ENCODE measurements around the gene ZRANB3. TPM values are rescaled to one million over a fixed set of nuclear protein-coding genes. Genes with fewer than 3 reads are reported as not detected.

The ZRANB3 gene
- total and polyA plus RNA-seq, 10 of the 15 experiments (the other 5 are each of a cell fraction or from before 2014, with no cell fraction given), result 5.6 to 11.4 (median 9.9) TPM

DNA sequence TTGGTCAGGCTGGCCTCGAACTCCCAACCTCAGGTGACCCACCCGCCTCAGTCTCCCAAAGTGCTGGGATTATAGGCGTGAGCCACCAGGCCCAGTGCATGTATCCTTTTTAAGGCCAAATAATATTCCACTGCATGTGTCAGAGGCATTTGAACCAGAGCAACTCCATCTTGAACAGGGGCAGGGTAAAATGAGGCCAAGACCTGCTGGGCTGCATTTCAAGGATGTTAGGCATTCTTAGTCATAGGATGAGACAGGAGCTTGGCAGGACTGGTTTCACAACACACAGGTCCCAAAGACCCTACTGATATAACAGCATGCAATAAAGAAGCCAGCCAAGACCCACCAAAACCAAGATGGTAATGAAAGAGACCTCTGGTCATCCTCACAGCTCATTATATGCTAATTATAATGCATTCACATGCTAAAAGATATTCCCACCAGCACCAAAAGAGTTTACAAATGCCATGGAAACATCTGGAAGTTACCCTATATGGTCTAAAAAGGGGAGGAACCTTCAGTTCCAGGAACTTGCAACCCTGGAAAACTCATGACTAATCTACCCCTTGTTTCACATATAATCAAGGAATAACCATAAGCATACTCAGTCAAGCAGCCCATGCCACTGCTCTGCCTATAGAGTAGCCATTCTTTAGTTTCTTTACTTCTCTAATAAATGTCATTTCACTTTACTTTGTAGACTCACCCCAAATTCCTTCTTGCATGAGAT is 274.3 kb downstream of the ZRANB3 start:
- intact Hi-C loops (cut with micrococcal nuclease; ENCODE audit: unreplicated experiment), result no loop called here
- Histone ChIP-seq H4K20me1 (ENCODE audit: control insufficient read depth, insufficient read depth) (no peaks in the 10 kb centered on the region), H3K79me2 (ENCODE audit: control insufficient read depth, insufficient read depth, low read length) (no peaks in the 10 kb centered on the region), H2AFZ (ENCODE audit: control insufficient read depth, low read depth, low read length) (no peak overlapping the region), H3K4me1 (ENCODE audit: control insufficient read depth, insufficient read depth, low read length) (no peaks in the 10 kb centered on the region), H3K27me3 (replicated peaks in 1 of 2; ENCODE audit: control insufficient read depth in 2 of 2, insufficient read depth in 2 of 2, low read length in 1 of 2) (no peaks in the 10 kb centered on the region), H3K9ac (ENCODE audit: control insufficient read depth, insufficient read depth, low read length) (no peak overlapping the region), H3K36me3 (ENCODE audit: control insufficient read depth in 2 of 2, insufficient read depth in 2 of 2, low read length in 1 of 2) (no peaks in the 10 kb centered on the region), H3K27ac (ENCODE audit: control insufficient read depth, insufficient read depth) (no peak overlapping the region), H3K4me2 (ENCODE audit: control insufficient read depth, insufficient read depth) (no peak overlapping the region), H3K4me3 (no peak overlapping the region), H3K9me3 (replicated peaks; ENCODE audit: control insufficient read depth, insufficient read depth, low read length) (no peaks in the 10 kb centered on the region; the same call in 2 of the 3 replicates)
- ChIA-PET RAD21 (ENCODE audit: unreplicated experiment) (no interaction called here), SMC1A (ENCODE audit: uncharacterized antibody, unreplicated experiment) (no interaction called here), CTCF (no interaction called here), POLR2A (no interaction called here)
- BruUV-seq (replicated peaks), result no TSS peak
- TF ChIP-seq CBFB (IDR thresholded peaks at IDR 0.05; ENCODE audit: low read depth) (no peak), NR2C2 (IDR thresholded peaks at IDR 0.05; ENCODE audit: borderline replicate concordance, control insufficient read depth, insufficient read length, low read depth) (no peak), TBL1XR1 (IDR thresholded peaks at IDR 0.05; ENCODE audit: low read depth, low read length) (no peak), ZNF384 (IDR thresholded peaks at IDR 0.05; ENCODE audit: borderline replicate concordance, low read depth, low read length) (no peak), BHLHE40 (IDR thresholded peaks at IDR 0.05; ENCODE audit: borderline replicate concordance in 1 of 2, low read depth in 2 of 2, low read length in 1 of 2) (no peak), BMI1 (IDR thresholded peaks at IDR 0.05; ENCODE audit: borderline replicate concordance) (no peak), FOS (IDR thresholded peaks at IDR 0.05; ENCODE audit: borderline replicate concordance, extremely low read depth, insufficient read length) (no peak), BRCA1 (IDR thresholded peaks at IDR 0.05; ENCODE audit: low read depth, low read length) (no peak)
- TF ChIP-seq, protein P1, sequence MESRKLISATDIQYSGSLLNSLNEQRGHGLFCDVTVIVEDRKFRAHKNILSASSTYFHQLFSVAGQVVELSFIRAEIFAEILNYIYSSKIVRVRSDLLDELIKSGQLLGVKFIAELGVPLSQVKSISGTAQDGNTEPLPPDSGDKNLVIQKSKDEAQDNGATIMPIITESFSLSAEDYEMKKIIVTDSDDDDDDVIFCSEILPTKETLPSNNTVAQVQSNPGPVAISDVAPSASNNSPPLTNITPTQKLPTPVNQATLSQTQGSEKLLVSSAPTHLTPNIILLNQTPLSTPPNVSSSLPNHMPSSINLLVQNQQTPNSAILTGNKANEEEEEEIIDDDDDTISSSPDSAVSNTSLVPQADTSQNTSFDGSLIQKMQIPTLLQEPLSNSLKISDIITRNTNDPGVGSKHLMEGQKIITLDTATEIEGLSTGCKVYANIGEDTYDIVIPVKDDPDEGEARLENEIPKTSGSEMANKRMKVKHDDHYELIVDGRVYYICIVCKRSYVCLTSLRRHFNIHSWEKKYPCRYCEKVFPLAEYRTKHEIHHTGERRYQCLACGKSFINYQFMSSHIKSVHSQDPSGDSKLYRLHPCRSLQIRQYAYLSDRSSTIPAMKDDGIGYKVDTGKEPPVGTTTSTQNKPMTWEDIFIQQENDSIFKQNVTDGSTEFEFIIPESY (IDR thresholded peaks at IDR 0.05), result no peak
- WGBS (ENCODE audit: insufficient coverage, insufficient replicate concordance, low lambda C conversion rate, missing lambda C conversion rate), result 85% methylated on average over 3 of the region's 3 CpGs
- DNase-seq (ENCODE audit: low read depth, low spot score) (no peak), ATAC-seq (no peak), FAIRE-seq (no peak)
- in situ Hi-C loops (cut with MboI), result no loop called here

All from GM12878 (cell line).